Measurements from ENCODE around the gene SLC2A11.
"Not testable (repeated sequence)": the region's sequence is repeated elsewhere in the genome, so short reads cannot be mapped to it uniquely, and the experiment has no call there.

The SLC2A11 gene

GRCh38 chr22:23892130-23892529 is 34.5 kb downstream of the SLC2A11 start:
- no peak for DNase-seq

- DNase-seq, result no peak
Measured at GRCh38 chr22:23892706-23893105, 35.0 kb downstream of the SLC2A11 start.

GRCh38 chr22:23893121-23893944 is 35.7 kb downstream of the SLC2A11 start:
- no peak for DNase-seq

- DNase-seq, result peak; percentile 88
Measured at GRCh38 chr22:23893945-23894709, 36.5 kb downstream of the SLC2A11 start, which contains the start of gene MIF. TSS of gene MIF (plus strand) at chr22:23894383. CDS start at chr22:23894475, 92 bp downstream.

GRCh38 chr22:23894710-23895598 is 37.3 kb downstream of the SLC2A11 start:
- peak; percentile 53 for DNase-seq

- DNase-seq, result no peak
Measured at GRCh38 chr22:23895599-23896144, 38.0 kb downstream of the SLC2A11 start.

GRCh38 chr22:23896166-23896522 is 38.5 kb downstream of the SLC2A11 start:
- DNase-seq, result no peak

- no peak for DNase-seq
Measured at GRCh38 chr22:23896523-23897186, 39.0 kb downstream of the SLC2A11 start.

GRCh38 chr22:23897320-23897719 is 39.6 kb downstream of the SLC2A11 start:
- DNase-seq, result no peak

- no peak for DNase-seq
Measured at GRCh38 chr22:23898006-23898974, 40.6 kb downstream of the SLC2A11 start.

GRCh38 chr22:23899042-23899745 is 41.5 kb downstream of the SLC2A11 start:
- DNase-seq, result no peak

GRCh38 chr22:23900227-23900626 is 42.6 kb downstream of the SLC2A11 start:
- not testable (repeated sequence) for DNase-seq

GRCh38 chr22:23901600-23901999 is 43.9 kb downstream of the SLC2A11 start:
- DNase-seq, result no peak

GRCh38 chr22:23903328-23903971 is 45.8 kb downstream of the SLC2A11 start:
- no peak for DNase-seq

- no peak for DNase-seq
Measured at GRCh38 chr22:23904573-23905254, 47.0 kb downstream of the SLC2A11 start.

- no peak for DNase-seq
Measured at GRCh38 chr22:23906641-23907040, 49.0 kb downstream of the SLC2A11 start.

GRCh38 chr22:23907423-23907822 is 49.7 kb downstream of the SLC2A11 start:
- DNase-seq, result not testable (repeated sequence)

- DNase-seq, result no peak
Measured at GRCh38 chr22:23908587-23909205, 51.0 kb downstream of the SLC2A11 start.

Measured in NCI-H510A (cell line).